Measurements from ENCODE around the gene GPC6. TPM values are rescaled to one million over a fixed set of nuclear protein-coding genes. Genes with fewer than 3 reads are reported as not detected.
"Not testable (repeated sequence)": the region's sequence is repeated elsewhere in the genome, so short reads cannot be mapped to it uniquely, and the experiment has no call there.

Gene GPC6
- total and polyA plus RNA-seq, 4 donors, result 5.0 to 37.4 (median 18.9) TPM

DNA sequence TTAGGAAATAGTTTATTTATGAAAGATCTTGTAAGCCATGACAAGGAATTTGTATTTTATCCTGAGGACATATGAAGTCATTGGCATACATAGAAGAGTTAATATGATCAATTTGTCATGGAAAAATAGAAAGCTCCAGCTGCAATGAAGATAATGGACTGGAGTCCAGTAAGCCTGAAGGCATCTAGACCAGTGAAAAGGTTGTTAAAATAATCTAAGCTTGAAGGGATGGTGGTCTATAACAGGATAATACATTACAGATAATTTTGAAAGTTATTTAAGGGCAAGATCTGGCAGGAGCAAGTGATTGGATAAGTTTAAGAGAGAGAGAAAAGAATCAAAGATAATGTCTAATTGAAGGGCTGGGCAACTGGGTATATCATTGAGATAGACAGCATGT is 224.2 kb downstream of the GPC6 start:
- no peak overlapping the region for H3K27ac ChIP-seq (ENCODE audit: low read depth in 1 of 2, low read length in 2 of 2)
- no peaks in the 10 kb centered on the region for H3K27me3 ChIP-seq (ENCODE audit: control insufficient read depth in 1 of 2, insufficient read depth in 2 of 2, low read length in 1 of 2)
- no peak for ATAC-seq (ENCODE audit: low FRiP score)
- no peak for DNase-seq
- no peaks in the 10 kb centered on the region for H3K4me1 ChIP-seq (ENCODE audit: control insufficient read depth in 1 of 2, insufficient read depth in 2 of 2, low read length in 2 of 2)
- H3K9me3 ChIP-seq (ENCODE audit: control insufficient read depth, low read length), result no peaks in the 10 kb centered on the region
- H3K4me3 ChIP-seq (ENCODE audit: low read length in 2 of 2), result no peak overlapping the region
- intact Hi-C loops (cut with DNase I), result no loop called here
- no peaks in the 10 kb centered on the region for H3K36me3 ChIP-seq (ENCODE audit: control insufficient read depth in 1 of 2, insufficient read depth in 2 of 2, low read length in 1 of 2)

- H3K36me3 ChIP-seq (ENCODE audit: control insufficient read depth in 1 of 2, insufficient read depth in 2 of 2, low read length in 1 of 2); H3K4me1 ChIP-seq (ENCODE audit: control insufficient read depth in 1 of 2, insufficient read depth in 2 of 2, low read length in 2 of 2); H3K4me3 ChIP-seq (ENCODE audit: low read length in 2 of 2); H3K9me3 ChIP-seq (ENCODE audit: control insufficient read depth, low read length); H3K27me3 ChIP-seq (ENCODE audit: control insufficient read depth in 1 of 2, insufficient read depth in 2 of 2, low read length in 1 of 2); ATAC-seq (ENCODE audit: low FRiP score); H3K27ac ChIP-seq (ENCODE audit: low read depth in 1 of 2, low read length in 2 of 2); intact Hi-C loops (cut with DNase I): not testable (repeated sequence)
- peak in 1 of 2 donors; percentile 40 for DNase-seq
- 73 to 77% methylated on average over 32 to 36 of the region's 36 CpGs for WGBS, 2 donors
These were observed 228.1 kb downstream of the GPC6 start for GRCh38 chr13:93454676-93455235.

DNA sequence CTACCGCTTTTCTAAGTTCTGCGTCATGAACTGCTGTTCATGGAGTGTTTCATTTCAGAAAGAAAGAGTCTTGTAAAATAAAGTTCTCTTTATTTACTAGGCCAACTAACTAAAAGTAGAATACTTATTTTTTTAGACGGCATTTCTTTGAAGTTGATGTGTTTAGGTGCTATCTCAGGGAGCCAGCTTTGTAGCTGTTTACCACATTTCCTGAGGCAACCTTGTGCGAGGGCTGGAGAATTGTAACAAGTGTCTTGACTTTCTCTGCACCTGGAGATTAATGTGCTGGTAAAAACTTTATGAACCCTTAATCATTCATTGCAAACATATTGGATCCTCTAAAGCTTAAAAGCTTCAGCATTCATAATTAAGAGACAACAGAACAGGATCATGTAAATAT is 229.3 kb downstream of the GPC6 start:
- H3K4me1 ChIP-seq (ENCODE audit: control insufficient read depth in 1 of 2, insufficient read depth in 2 of 2, low read length in 2 of 2), result no peaks in the 10 kb centered on the region
- H3K4me3 ChIP-seq (ENCODE audit: low read length in 2 of 2), result no peak overlapping the region
- no peaks in the 10 kb centered on the region for H3K36me3 ChIP-seq (ENCODE audit: control insufficient read depth in 1 of 2, insufficient read depth in 2 of 2, low read length in 1 of 2)
- WGBS, 2 donors, result 82 to 90% methylated on average over 4 of the region's 4 CpGs
- no peaks in the 10 kb centered on the region for H3K9me3 ChIP-seq (ENCODE audit: control insufficient read depth, low read length)
- no peaks in the 10 kb centered on the region for H3K27me3 ChIP-seq (ENCODE audit: control insufficient read depth in 1 of 2, insufficient read depth in 2 of 2, low read length in 1 of 2)
- intact Hi-C loops (cut with DNase I), result no loop called here
- ATAC-seq (ENCODE audit: low FRiP score) (no peak), DNase-seq (no peak)
- H3K27ac ChIP-seq (ENCODE audit: low read depth in 1 of 2, low read length in 2 of 2), result no peak overlapping the region

DNA sequence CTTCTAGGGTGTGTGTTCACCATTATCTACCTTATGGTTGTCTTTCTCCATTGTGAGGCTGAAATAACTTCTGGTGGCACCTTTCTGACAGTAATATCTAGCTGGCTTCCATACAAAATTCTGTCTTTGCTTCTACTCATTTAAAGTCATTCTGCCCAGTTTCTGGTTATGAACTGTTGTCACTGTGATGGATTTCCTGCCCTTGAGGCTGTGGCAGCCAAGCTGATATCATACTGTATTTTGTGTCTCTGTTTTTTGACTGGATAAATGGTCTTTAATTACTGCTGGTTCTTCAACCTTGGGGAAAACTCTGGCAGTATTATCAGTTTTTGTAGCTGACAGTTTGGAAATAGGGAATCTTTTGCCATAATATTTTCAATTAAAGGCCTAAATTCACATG is 233.4 kb downstream of the GPC6 start:
- ATAC-seq (ENCODE audit: low FRiP score) (no peak), DNase-seq (no peak)
- Histone ChIP-seq H3K36me3 (ENCODE audit: control insufficient read depth in 1 of 2, insufficient read depth in 2 of 2, low read length in 1 of 2) (no peaks in the 10 kb centered on the region), H3K4me1 (ENCODE audit: control insufficient read depth in 1 of 2, insufficient read depth in 2 of 2, low read length in 2 of 2) (no peaks in the 10 kb centered on the region), H3K4me3 (ENCODE audit: low read length in 2 of 2) (no peak overlapping the region), H3K27ac (ENCODE audit: low read depth in 1 of 2, low read length in 2 of 2) (no peak overlapping the region), H3K27me3 (ENCODE audit: control insufficient read depth in 1 of 2, insufficient read depth in 2 of 2, low read length in 1 of 2) (no peaks in the 10 kb centered on the region), H3K9me3 (ENCODE audit: control insufficient read depth, low read length) (no peaks in the 10 kb centered on the region)
- intact Hi-C loops (cut with DNase I), result no loop called here

GRCh38 chr13:93462151-93462550 is 235.5 kb downstream of the GPC6 start:
- 83 to 89% methylated on average over 3 of the region's 3 CpGs for WGBS, 2 donors
- DNase-seq (no peak), ATAC-seq (ENCODE audit: low FRiP score) (no peak)
- Histone ChIP-seq H3K36me3 (ENCODE audit: control insufficient read depth in 1 of 2, insufficient read depth in 2 of 2, low read length in 1 of 2) (no peaks in the 10 kb centered on the region), H3K4me3 (ENCODE audit: low read length in 2 of 2) (no peak overlapping the region), H3K9me3 (ENCODE audit: control insufficient read depth, low read length) (no peaks in the 10 kb centered on the region), H3K27ac (ENCODE audit: low read depth in 1 of 2, low read length in 2 of 2) (no peak overlapping the region), H3K27me3 (ENCODE audit: control insufficient read depth in 1 of 2, insufficient read depth in 2 of 2, low read length in 1 of 2) (no peaks in the 10 kb centered on the region), H3K4me1 (ENCODE audit: control insufficient read depth in 1 of 2, insufficient read depth in 2 of 2, low read length in 2 of 2) (no peaks in the 10 kb centered on the region)
- intact Hi-C loops (cut with DNase I), result no loop called here

GRCh38 chr13:93466502-93467036 is 240.0 kb downstream of the GPC6 start:
- Histone ChIP-seq H3K36me3 (ENCODE audit: control insufficient read depth in 1 of 2, insufficient read depth in 2 of 2, low read length in 1 of 2) (no peaks in the 10 kb centered on the region), H3K9me3 (ENCODE audit: control insufficient read depth, low read length) (no peaks in the 10 kb centered on the region), H3K27ac (ENCODE audit: low read depth in 1 of 2, low read length in 2 of 2) (no peak overlapping the region), H3K27me3 (ENCODE audit: control insufficient read depth in 1 of 2, insufficient read depth in 2 of 2, low read length in 1 of 2) (no peaks in the 10 kb centered on the region), H3K4me3 (ENCODE audit: low read length in 2 of 2) (no peak overlapping the region), H3K4me1 (ENCODE audit: control insufficient read depth in 1 of 2, insufficient read depth in 2 of 2, low read length in 2 of 2) (no peaks in the 10 kb centered on the region)
- intact Hi-C loops (cut with DNase I), result no loop called here
- ATAC-seq (ENCODE audit: low FRiP score) (no peak), DNase-seq (no peak)
- 93 to 96% methylated on average over 3 of the region's 3 CpGs for WGBS, 2 donors

GRCh38 chr13:93467175-93467574 is 240.6 kb downstream of the GPC6 start:
- no peaks in the 10 kb centered on the region for H3K36me3 ChIP-seq (ENCODE audit: control insufficient read depth in 1 of 2, insufficient read depth in 2 of 2, low read length in 1 of 2)
- H3K27me3 ChIP-seq (ENCODE audit: control insufficient read depth in 1 of 2, insufficient read depth in 2 of 2, low read length in 1 of 2), result no peaks in the 10 kb centered on the region
- intact Hi-C loops (cut with DNase I), result no loop called here
- no peaks in the 10 kb centered on the region for H3K9me3 ChIP-seq (ENCODE audit: control insufficient read depth, low read length)
- no peak for DNase-seq
- no peak overlapping the region for H3K4me3 ChIP-seq (ENCODE audit: low read length in 2 of 2)
- H3K27ac ChIP-seq (ENCODE audit: low read depth in 1 of 2, low read length in 2 of 2), result no peak overlapping the region
- ATAC-seq (ENCODE audit: low FRiP score), result no peak
- WGBS, 2 donors, result 87 to 94% methylated on average over 2 of the region's 2 CpGs
- H3K4me1 ChIP-seq (ENCODE audit: control insufficient read depth in 1 of 2, insufficient read depth in 2 of 2, low read length in 2 of 2), result no peaks in the 10 kb centered on the region

DNA sequence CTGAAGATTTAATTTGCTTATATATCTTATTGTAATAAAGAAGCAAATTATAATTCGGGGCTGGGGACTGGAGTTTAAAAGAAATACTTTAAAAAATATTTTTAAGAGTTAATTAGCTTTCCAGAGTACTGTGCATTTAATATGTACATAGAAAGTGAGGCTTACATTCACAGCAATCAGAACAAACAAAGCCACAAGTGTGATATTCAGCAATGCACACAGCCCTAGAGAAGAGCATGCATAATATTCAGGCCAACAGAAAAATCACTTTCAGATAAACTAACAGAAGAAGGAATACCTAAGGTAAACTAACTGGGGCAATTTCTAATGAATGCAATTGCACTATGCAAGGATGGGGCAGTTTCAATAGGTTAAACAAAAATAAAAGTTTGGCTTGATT is 241.8 kb downstream of the GPC6 start:
- no peak overlapping the region for H3K27ac ChIP-seq (ENCODE audit: low read depth in 1 of 2, low read length in 2 of 2)
- H3K9me3 ChIP-seq (ENCODE audit: control insufficient read depth, low read length), result no peaks in the 10 kb centered on the region
- DNase-seq (no peak), ATAC-seq (ENCODE audit: low FRiP score) (no peak)
- intact Hi-C loops (cut with DNase I), result no loop called here
- H3K4me1 ChIP-seq (ENCODE audit: control insufficient read depth in 1 of 2, insufficient read depth in 2 of 2, low read length in 2 of 2), result no peaks in the 10 kb centered on the region
- H3K27me3 ChIP-seq (ENCODE audit: control insufficient read depth in 1 of 2, insufficient read depth in 2 of 2, low read length in 1 of 2), result no peaks in the 10 kb centered on the region
- 87 to 90% methylated on average over 1 of the region's 1 CpG for WGBS, 2 donors
- no peak overlapping the region for H3K4me3 ChIP-seq (ENCODE audit: low read length in 2 of 2)
- H3K36me3 ChIP-seq (ENCODE audit: control insufficient read depth in 1 of 2, insufficient read depth in 2 of 2, low read length in 1 of 2), result no peaks in the 10 kb centered on the region

DNA sequence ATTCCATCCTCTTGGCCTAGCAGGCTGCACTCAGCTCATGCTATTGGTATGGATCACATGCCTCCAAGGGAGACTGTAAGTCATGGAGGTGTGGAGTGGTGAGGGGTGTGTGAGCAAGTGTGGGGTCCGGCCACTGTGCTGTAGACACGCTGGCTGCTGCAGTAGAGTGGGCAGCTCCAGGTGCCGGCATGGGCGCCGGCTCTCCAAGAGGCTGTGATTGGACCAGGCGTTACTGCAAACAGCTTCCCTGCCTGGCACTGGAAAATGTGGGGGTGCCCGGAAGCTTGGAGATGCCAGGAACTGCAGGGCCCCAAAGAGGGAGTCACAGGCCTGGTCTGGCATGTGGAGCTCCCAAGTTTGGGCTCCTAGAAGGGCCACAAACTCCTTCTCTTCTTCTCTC is 245.7 kb downstream of the GPC6 start:
- intact Hi-C loops (cut with DNase I), result no loop called here
- H3K4me3 ChIP-seq (ENCODE audit: low read length in 2 of 2), result no peak overlapping the region
- no peaks in the 10 kb centered on the region for H3K36me3 ChIP-seq (ENCODE audit: control insufficient read depth in 1 of 2, insufficient read depth in 2 of 2, low read length in 1 of 2)
- H3K27me3 ChIP-seq (ENCODE audit: control insufficient read depth in 1 of 2, insufficient read depth in 2 of 2, low read length in 1 of 2), result no peaks in the 10 kb centered on the region
- WGBS, 2 donors, result 84 to 98% methylated on average over 7 of the region's 7 CpGs
- ATAC-seq (ENCODE audit: low FRiP score) (no peak), DNase-seq (no peak)
- no peak overlapping the region for H3K27ac ChIP-seq (ENCODE audit: low read depth in 1 of 2, low read length in 2 of 2)
- no peaks in the 10 kb centered on the region for H3K9me3 ChIP-seq (ENCODE audit: control insufficient read depth, low read length)
- H3K4me1 ChIP-seq (ENCODE audit: control insufficient read depth in 1 of 2, insufficient read depth in 2 of 2, low read length in 2 of 2), result peaks cover 0 to 2% of the 10 kb centered on the region in 2 donors
